SK-N-SH (cell line): ENCODE results near the gene KANSL3.

Experiments used
- CTCF ChIP-seq: fragments of 200-600 bp; sonication (generic); IDR thresholded peaks from 2 replicates; pipeline ENCODE4 v1.6.1; 2017; ENCODE audit warnings: antibody characterized with exemption, mild to moderate bottlenecking, moderate library complexity
- EZH2phosphoT487 ChIP-seq: fragments of 200-600 bp; sonication (generic); IDR thresholded peaks from 2 replicates; pipeline ENCODE4 v1.6.1; 2017; ENCODE audit warnings: low read depth, mixed run types, mild to moderate bottlenecking, antibody characterized with exemption, moderate library complexity, borderline replicate concordance

GRCh38 chr2:96550787-96551604 is 87.1 kb downstream of the KANSL3 start:
- TF ChIP-seq EZH2phosphoT487 (no peak), CTCF (no peak)
